ENCODE measurements around the gene CDIP1.

CDIP1 gene

DNA sequence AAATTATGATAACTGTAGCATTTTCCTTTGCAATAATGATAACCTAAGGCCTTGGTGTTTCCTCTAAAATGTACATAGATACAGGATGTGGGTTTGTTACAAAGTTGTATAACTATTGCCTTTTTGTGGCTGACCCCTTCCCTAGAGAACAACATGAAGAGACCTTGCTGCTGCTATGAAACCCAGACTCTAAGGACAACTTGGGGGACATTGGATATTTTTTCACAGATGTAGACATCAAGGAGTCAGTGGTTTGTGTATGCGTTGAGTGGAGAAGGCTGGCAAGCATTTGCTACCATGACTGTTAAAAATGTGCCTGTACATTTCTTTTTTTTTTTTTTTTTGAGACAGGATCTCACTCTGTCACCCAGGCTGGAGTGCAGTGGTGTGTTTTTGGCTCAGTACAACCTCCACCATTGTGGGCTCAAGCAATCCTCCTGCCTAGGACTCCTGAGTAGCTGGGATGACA is 50.0 kb downstream of the CDIP1 start:
- DNase-seq (ENCODE audit: low spot score) = no peak

DNA sequence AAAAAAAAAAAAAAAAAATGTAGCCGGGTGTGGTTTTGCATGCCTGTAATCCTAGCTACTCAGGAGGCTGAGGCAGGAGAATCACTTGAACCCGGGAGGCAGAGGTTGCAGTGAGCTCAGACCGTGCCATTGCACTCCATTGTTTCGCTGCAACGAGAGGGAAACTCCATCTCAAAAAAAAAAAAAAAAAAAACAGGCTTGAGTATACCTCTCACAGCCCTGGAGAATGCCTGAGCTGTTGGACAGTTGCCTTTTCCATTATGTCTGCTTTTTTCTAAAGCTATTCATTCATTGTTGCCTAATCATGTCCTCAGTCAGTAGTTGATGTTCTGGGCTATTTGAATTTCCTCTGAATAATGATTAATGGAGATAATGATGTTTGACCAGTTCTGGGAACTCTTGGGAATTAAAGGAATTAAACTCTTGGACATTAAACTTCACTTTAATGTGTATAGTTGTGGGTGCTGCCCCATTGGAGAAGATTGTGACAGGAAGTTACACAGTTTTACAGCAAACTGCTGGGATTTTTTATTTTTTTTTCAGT is 50.5 kb downstream of the CDIP1 start:
- no peak for DNase-seq (ENCODE audit: low spot score)

DNA sequence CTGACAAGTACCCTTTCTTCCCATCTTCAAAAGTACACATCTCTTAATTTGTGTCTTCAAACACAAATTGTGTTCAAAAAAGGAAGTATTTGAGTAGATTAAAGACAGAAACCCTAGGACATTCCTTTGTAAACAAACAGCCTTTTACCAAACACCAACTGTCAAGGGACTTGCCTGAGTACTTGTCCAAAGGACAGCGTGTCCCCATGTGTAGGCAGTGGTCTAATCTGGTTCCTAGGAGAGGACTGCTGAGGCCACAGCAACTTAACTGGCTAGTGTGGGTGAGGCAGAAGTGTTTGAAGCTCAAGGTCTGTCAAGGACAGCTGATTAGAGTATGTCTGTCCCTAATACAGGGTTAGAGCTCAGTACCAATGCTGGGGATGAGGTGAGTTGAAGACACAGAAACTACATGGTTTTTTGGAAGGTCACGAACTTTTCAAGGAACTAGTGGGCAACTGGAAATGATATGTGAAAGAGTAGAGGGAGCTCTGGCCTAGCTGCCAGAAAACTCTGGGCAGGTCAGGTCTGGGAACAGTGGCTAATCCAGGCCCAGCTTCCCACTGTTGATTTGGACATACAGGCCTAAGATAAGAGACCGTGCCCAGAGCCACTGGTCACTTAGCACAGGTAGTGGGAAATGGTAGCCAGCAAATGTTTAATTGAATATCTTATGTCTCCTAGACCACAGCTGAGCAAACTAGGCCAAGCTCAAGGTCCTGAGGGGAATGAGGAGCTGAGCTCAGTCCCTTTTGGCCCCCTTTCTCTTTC is 52.3 kb downstream of the CDIP1 start:
- DNase-seq (ENCODE audit: low spot score) = no peak

GRCh38 chr16:4481963-4482362 is 56.6 kb downstream of the CDIP1 start:
- DNase-seq (ENCODE audit: low spot score) = no peak

DNA sequence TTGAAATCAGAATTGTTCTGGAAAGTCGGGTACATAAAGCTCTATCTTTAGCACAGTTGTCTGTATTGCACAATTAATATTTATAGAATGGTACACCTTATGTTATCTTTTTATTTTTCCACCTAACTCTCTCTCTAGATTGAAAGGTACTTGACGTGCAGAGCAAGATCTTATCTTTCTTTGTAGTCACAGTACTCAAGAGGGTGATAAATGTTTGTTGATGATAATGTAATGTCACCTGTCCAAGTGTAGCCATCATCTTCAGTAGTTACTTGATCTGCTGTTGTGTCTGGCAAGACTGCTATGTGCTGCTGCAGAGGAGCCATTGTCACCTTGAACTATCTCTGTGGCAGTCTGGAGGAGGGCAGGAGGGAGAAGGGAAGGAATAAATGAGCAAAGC is 57.0 kb downstream of the CDIP1 start:
- no peak for DNase-seq (ENCODE audit: low spot score)

DNA sequence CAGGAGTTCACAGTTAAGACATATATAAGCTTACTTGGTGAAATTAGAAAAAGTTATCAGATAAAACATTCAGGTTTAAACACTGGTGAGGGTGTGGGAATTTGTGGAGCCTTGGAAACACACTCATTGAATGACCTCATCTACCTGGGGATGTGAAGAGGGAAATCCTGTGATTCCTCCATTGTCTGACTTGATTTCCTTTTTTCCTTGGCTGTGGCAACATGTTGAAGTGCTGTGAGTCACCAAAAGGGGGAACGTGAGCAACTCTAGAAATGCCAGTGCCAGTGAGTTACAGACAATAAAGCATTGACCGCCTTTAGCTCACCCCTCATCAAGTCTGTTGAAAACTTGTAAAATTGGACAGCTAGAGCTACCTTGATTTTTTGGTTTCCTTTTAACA is 60.6 kb downstream of the CDIP1 start:
- DNase-seq (ENCODE audit: low spot score) = no peak

DNA sequence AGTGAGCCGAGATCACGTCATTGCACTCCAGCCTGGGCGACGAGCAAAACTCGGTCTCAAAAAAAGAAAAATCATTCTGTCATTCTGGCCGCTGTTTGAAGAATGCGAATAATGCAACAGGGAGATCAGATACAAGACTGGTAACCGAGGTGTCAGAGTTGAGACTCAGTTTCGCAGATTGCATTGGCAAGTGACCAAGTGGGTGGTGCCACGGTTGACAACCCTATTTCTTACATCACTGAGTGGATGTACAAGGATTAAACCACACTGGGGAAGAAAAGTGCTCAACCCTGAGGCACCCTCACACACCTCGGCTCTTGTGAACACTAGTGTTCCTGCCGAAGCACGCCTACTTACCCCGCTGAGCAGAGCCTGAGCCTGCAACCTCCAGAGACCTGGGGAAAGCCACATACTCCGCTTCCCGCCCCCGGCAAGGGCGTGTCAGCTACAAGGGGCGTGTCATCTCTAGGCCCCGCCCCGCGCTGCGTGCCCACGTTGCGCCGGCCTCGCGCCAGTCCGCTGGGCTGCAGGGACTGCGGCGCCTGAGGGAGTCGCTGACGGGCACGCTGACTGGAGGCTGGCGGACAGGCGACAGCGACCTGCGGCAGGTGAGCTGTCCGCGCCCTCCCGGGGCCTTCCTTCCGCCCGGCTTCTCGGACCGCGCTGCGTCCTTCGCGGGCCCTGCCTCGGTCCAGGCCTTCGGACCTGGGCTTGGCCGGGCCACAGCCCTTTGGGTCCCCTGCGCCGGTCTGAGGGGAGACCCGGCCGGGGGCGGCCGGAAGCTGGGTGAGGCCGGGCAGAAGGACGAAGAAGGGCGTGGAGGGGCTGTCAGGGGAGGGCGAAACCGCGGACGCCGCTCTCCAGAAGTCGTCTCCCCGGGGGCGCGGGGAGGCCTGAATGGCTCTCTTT is 62.4 kb downstream of the CDIP1 start, which contains the start of gene HMOX2:
Gene HMOX2, plus strand, starts transcription at position 519 of the 909 bp plus-strand sequence. CDS start 29,127 bp downstream, outside the sequence.
- DNase-seq (ENCODE audit: low spot score) = peak; percentile 97

- peak; percentile 96 for DNase-seq (ENCODE audit: low spot score)
Measured at GRCh38 chr16:4474192-4474961, 64.2 kb downstream of the CDIP1 start, which contains the start of gene NMRAL1. NMRAL1 (minus strand) TSS chr16:4474625; CDS start chr16:4474132, 493 bp downstream.

DNA sequence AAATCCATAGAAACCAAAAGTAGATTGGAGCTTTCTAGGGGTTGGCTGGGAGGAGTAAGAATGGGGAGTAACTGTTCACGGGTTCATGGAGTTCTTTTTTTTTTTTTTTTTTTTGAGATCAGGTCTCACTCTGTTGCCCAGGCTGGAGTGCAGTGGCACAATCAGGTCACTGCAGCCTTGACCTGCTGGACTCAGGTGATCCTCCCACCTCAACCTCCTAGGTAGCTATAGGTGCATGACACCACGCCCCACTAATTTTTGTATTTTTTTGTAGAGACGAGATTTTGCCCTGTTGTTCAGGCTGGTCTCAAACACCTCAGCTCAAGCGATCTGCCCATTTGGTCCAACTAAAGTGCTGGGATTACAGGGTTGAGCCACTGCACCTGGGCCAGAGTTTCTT is 65.7 kb downstream of the CDIP1 start:
- DNase-seq (ENCODE audit: low spot score) = no peak

DNA sequence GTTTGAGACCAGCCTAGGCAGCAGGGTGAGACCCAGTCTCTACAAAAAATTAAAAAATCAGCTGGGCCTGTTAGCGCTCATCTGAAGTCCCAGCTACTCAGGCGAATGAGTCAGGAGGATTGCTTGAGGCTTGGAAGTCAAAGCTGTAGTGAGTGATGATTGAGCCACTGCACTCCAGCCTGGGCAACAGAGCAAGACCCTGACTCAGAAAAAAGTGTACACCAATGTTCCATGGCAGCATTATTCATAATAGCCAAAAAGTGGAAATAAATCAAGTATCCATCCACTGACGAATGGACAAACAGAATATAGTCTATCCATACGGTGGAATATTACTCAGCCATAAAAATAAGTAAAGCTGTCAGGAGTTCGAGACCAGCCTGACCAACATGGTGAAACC is 66.7 kb downstream of the CDIP1 start:
- no peak for DNase-seq (ENCODE audit: low spot score)

GRCh38 chr16:4468972-4469371 is 69.6 kb downstream of the CDIP1 start:
- DNase-seq (ENCODE audit: low spot score) = no peak

- no peak for DNase-seq (ENCODE audit: low spot score)
Measured at GRCh38 chr16:4467916-4468315, 70.7 kb downstream of the CDIP1 start.

DNA sequence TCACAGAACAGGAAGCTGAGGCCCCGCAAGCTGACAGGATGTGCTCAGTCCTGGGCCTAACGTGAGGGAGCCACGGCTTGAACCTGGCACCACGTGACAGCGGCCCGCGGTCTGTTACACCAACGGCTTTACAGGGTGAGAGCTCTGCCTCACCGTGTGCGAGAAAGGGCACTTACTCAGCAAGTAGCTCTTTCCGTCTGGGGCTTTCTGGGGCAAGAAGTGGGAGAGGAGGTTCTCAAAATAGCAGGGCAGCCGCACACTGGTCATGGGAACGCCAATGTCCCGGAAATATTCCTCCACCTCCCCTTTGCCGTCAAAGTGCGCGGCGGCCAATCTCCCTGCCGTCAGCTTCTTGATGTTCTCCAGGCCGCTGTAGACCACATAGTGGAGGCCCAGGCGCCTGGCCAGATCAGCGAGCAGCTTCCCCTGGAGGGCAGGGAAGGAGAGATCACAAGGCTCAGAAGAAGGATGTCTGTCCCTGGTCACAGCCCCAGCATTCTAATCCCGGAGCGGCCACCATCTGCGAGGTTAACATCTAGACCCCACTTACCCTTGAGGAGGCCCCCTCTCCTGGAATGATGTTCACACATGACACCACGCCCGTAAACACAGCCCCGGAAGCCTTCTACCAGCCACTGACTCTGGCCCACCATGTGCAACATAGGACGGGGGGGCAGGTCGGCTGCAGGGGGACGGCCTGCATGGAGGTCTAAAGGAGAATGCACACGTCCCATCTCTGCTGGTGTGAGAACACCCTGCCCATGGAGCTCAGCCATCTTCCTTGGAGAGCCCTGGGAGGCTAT is 72.4 kb downstream of the CDIP1 start:
- peak; percentile 58 for DNase-seq (ENCODE audit: low spot score)

- DNase-seq (ENCODE audit: low spot score) = no peak
Measured at GRCh38 chr16:4463522-4464163, 74.9 kb downstream of the CDIP1 start.

DNA sequence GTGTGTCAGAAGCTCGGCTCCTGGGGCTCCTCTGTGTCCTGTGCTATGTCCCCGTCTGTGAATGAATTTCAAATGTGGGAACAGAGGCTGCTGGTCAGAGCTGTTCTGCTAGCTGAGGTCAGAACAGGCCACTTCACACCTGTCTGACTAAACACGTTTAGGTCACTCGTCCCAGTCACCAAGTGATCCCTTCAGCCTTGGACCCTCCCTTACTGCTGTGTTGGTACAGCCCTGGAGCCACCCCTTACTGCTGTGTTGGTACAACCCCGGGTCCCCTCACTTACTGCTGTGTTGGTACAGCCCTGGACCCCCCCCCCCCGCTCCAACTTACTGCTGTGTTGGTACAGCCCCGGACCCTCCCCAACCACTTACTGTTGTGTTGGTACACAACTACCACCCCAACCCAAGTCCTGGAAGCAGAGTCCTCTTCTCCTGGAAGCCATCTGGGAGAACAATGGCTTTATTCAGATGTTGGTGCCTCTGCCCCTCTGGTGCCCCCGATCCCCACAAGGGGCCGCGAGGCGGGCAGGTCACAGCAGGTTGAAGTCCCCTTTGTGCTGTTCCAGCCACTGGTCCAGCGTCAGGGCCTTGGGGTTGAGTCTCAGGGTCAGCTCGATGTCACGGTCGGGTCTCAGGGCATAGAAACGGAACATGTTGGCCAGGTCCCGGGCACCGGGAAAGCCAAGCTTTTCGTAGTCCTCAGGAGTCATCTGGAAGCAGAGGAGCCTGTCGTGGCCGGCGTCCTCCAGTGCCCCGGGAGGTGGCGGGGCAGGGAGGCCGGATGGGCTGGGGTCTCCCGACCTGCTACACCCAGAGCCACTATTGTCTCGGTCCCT is 77.1 kb downstream of the CDIP1 start:
- no peak for DNase-seq (ENCODE audit: low spot score)

GRCh38 chr16:4460936-4461249 is 77.7 kb downstream of the CDIP1 start:
- no peak for DNase-seq (ENCODE audit: low spot score)

Measured in activated CD4-positive, alpha-beta T cell treated with anti-CD3 and anti-CD28 coated beads, Interleukin-2, Interleukin-4, amounts not matched to agents 100 ng/mL and 50 ng/mL, durations not matched to agents 16 hours and 8 hours (primary cell).